NB4 (cell line): Measurements from ENCODE around the gene TRABD.

ENCODE experiments used
- MYC ChIP-seq: IDR thresholded peaks from 2 replicates; pipeline ENCODE4 v1.6.1; 2011; ENCODE audit warnings: low read depth, low read length
- TF ChIP-seq, protein P1 (sequence below): IDR thresholded peaks from one replicate; pipeline ENCODE4 v1.5.1; 2012; ENCODE audit warnings: low read depth, low read length

DNA sequence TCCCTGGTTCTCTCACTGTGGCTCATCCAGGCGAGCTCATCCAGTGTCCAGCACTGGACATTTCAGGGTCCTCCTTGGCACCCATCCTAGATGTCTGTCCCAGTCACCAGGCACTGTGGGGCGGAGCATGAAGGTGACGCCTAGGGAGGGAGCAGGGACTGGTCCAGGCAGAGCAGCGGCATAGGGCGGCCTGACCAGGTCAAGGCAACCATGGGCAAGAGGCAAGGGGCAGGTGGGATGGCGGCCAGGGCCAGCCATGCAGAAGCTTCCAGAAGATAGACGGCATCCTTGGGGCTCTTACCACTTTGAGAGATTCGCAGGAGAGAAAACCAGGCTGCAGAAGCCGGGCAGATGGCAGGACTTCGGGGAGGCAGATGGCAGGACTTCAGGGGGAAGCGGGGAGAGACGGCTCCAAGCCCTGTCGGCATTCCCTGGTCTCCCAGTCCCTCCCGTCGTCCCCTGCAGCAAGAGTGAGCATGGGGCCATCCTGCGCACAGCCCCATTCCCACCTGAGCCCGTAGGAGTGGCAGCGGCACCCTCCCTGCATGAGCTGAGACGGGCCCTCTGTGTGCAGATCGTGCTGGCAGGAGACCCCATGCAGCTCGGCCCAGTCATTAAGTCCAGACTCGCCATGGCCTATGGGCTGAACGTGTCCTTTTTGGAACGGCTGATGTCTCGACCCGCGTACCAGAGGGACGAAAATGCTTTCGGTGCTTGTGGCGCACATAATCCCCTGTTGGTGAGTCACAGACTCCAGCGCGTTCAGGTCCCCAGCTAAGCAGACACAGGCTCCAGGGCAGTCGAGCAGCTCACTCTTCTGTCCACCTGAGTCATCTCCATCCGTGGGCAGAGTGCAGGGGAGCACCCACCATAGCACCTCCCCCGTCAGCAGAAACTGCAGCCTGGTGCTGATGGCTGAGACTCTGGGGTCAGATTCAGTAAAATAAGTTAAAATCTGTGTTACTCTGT, 35.3 kb upstream of the TRABD start:
- TF ChIP-seq MYC, result no peak
- TF ChIP-seq, protein P1, sequence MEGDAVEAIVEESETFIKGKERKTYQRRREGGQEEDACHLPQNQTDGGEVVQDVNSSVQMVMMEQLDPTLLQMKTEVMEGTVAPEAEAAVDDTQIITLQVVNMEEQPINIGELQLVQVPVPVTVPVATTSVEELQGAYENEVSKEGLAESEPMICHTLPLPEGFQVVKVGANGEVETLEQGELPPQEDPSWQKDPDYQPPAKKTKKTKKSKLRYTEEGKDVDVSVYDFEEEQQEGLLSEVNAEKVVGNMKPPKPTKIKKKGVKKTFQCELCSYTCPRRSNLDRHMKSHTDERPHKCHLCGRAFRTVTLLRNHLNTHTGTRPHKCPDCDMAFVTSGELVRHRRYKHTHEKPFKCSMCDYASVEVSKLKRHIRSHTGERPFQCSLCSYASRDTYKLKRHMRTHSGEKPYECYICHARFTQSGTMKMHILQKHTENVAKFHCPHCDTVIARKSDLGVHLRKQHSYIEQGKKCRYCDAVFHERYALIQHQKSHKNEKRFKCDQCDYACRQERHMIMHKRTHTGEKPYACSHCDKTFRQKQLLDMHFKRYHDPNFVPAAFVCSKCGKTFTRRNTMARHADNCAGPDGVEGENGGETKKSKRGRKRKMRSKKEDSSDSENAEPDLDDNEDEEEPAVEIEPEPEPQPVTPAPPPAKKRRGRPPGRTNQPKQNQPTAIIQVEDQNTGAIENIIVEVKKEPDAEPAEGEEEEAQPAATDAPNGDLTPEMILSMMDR, result no peak
